GM12878 (cell line): Measurements from ENCODE around the gene UAP1L1.

Experiments
- ASH2L ChIP-seq: fragments of 300-600, 200-600 bp; sonication (generic); IDR thresholded peaks from 2 replicates; pipeline ENCODE4 v1.6.1; 2017; ENCODE audit warnings: low read depth, mild to moderate bottlenecking, borderline replicate concordance
- CBFB ChIP-seq: IDR thresholded peaks from 2 replicates; pipeline ENCODE4 v1.6.1; 2016; ENCODE audit warnings: antibody characterized with exemption, low read depth
- FOXM1 ChIP-seq: IDR thresholded peaks from 2 replicates; pipeline ENCODE4 v1.6.1; 2012; ENCODE audit warnings: low read depth, mild to moderate bottlenecking, inconsistent platforms, low read length, moderate library complexity
- GABPA ChIP-seq: IDR thresholded peaks from 2 replicates; pipeline ENCODE4 v1.6.1; 2014; ENCODE audit warnings: antibody characterized with exemption, low read depth, mild to moderate bottlenecking, inconsistent platforms
- PRDM15 ChIP-seq: fragments of 450-650 bp; formaldehyde crosslinking; IDR thresholded peaks from 2 replicates; pipeline ENCODE4 v1.4.0; 2020; ENCODE audit warnings: mild to moderate bottlenecking, moderate library complexity
- RCOR1 ChIP-seq: conservative IDR thresholded peaks from 2 replicates; pipeline ENCODE4 v1.6.1; 2012; ENCODE audit warnings: low read depth, low read length, improper control_type of control experiment
- REST ChIP-seq: IDR thresholded peaks from 2 replicates; pipeline ENCODE4 v1.6.1; 2012; ENCODE audit warnings: mild to moderate bottlenecking, low read depth, low read length
- YY1 ChIP-seq: IDR thresholded peaks from 2 replicates; pipeline ENCODE4 v1.6.1; 2011; ENCODE audit warnings: low read depth, mild to moderate bottlenecking, low read length

GRCh38 chr9:137114613-137115393, 37.5 kb downstream of the UAP1L1 start, which contains the start of gene DPP7:
- TF ChIP-seq ASH2L (peak; percentile 45; the same call in 1 of the 2 replicates), CBFB (no peak), REST (no peak), YY1 (peak; percentile 78), FOXM1 (no peak), GABPA (no peak), PRDM15 (no peak), RCOR1 (no peak)
